ENCODE measurements around the gene RABAC1.

The RABAC1 gene

GRCh38 chr19:41937525-41938468 lies 21.3 kb downstream of the RABAC1 start (continued):
- TF ChIP-seq TSHZ2 (CRISPR knock-in tag; IDR thresholded peaks at IDR 0.05) (no peak), ZFP3 (CRISPR knock-in tag; IDR thresholded peaks at IDR 0.05) (no peak), TCF4 (CRISPR knock-in tag; IDR thresholded peaks at IDR 0.05; ENCODE audit: borderline replicate concordance) (no peak)

GRCh38 chr19:41936961-41937360 lies 22.2 kb downstream of the RABAC1 start:
- ATAC-seq: no peak
- TF ChIP-seq ZC3H10 (CRISPR knock-in tag; IDR thresholded peaks at IDR 0.05): no peak

- no peak; the same call in 2 of the 3 replicates for ATAC-seq
- TF ChIP-seq TCF4 (CRISPR knock-in tag; IDR thresholded peaks at IDR 0.05; ENCODE audit: borderline replicate concordance): no peak
- TF ChIP-seq TOX (CRISPR knock-in tag; IDR thresholded peaks at IDR 0.05; ENCODE audit: borderline replicate concordance): no peak
- TF ChIP-seq POU6F1 (CRISPR knock-in tag; IDR thresholded peaks at IDR 0.05; ENCODE audit: borderline replicate concordance, low read depth): no peak
- TF ChIP-seq PATZ1 (CRISPR knock-in tag; IDR thresholded peaks at IDR 0.05; ENCODE audit: borderline replicate concordance): no peak
- TF ChIP-seq PPARA (CRISPR knock-in tag; IDR thresholded peaks at IDR 0.05; ENCODE audit: borderline replicate concordance): no peak
- TF ChIP-seq ZNF70 (CRISPR knock-in tag; IDR thresholded peaks at IDR 0.05): no peak
- no peak for TF ChIP-seq OSR1 (CRISPR knock-in tag; IDR thresholded peaks at IDR 0.05)
- TF ChIP-seq ISL1 (CRISPR knock-in tag; IDR thresholded peaks at IDR 0.05): no peak
- TF ChIP-seq SNAI2 (CRISPR knock-in tag; IDR thresholded peaks at IDR 0.05): no peak
- no peak for TF ChIP-seq ESRRG (CRISPR knock-in tag; IDR thresholded peaks at IDR 0.05)
- no peak for TF ChIP-seq CREB5 (CRISPR knock-in tag; IDR thresholded peaks at IDR 0.05; ENCODE audit: low read depth)
- no peak for TF ChIP-seq ARNTL (CRISPR knock-in tag; IDR thresholded peaks at IDR 0.05; ENCODE audit: borderline replicate concordance, low read depth)
- no peak for TF ChIP-seq ZFP3 (CRISPR knock-in tag; IDR thresholded peaks at IDR 0.05)
- TF ChIP-seq ZC3H10 (CRISPR knock-in tag; IDR thresholded peaks at IDR 0.05): no peak
- TF ChIP-seq CSDC2 (CRISPR knock-in tag; IDR thresholded peaks at IDR 0.05): no peak
- TF ChIP-seq ZFP30 (CRISPR knock-in tag; IDR thresholded peaks at IDR 0.05): no peak
- TF ChIP-seq ZNF565 (CRISPR knock-in tag; conservative IDR thresholded peaks at IDR 0.05; ENCODE audit: low read depth): no peak
- no peak for TF ChIP-seq TSHZ2 (CRISPR knock-in tag; IDR thresholded peaks at IDR 0.05)
- no peak for TF ChIP-seq GLIS3 (CRISPR knock-in tag; IDR thresholded peaks at IDR 0.05)
- TF ChIP-seq ZNF8 (CRISPR knock-in tag; IDR thresholded peaks at IDR 0.05): no peak
These were observed 22.7 kb downstream of the RABAC1 start for GRCh38 chr19:41936416-41936850.

Measured in SK-N-SH treated with all-trans-retinoic acid at 6 μM for 48 hours (cell line).